DOHH2 (cell line): ENCODE measurements around the gene CAPN12.

ENCODE experiments used
- CTCF ChIP-seq: fragments of 200-600 bp; sonication (generic); IDR thresholded peaks from one replicate; pipeline ENCODE4 v1.5.1; 2014; ENCODE audit warnings: antibody characterized with exemption, mild to moderate bottlenecking, low read depth, low read length; ENCODE audit not compliant: poor library complexity, severe bottlenecking
- EZH2phosphoT487 ChIP-seq: fragments of 200-600 bp; sonication (generic); IDR thresholded peaks from 2 replicates; pipeline ENCODE4 v1.6.1; 2017; ENCODE audit warnings: borderline replicate concordance, mild to moderate bottlenecking, antibody characterized with exemption, low read length, moderate library complexity, mixed read lengths

- TF ChIP-seq CTCF (no peak), EZH2phosphoT487 (no peak)
Observed at GRCh38 chr19:38744874-38745273, 600 bp upstream of the CAPN12 start.
